ENCODE data around the gene PDGFA. TPM values are rescaled to one million over a fixed set of nuclear protein-coding genes. Genes with fewer than 3 reads are reported as not detected.

Gene PDGFA
- total RNA-seq, 1 experiment from 2014 or later: 23.6 TPM

DNA sequence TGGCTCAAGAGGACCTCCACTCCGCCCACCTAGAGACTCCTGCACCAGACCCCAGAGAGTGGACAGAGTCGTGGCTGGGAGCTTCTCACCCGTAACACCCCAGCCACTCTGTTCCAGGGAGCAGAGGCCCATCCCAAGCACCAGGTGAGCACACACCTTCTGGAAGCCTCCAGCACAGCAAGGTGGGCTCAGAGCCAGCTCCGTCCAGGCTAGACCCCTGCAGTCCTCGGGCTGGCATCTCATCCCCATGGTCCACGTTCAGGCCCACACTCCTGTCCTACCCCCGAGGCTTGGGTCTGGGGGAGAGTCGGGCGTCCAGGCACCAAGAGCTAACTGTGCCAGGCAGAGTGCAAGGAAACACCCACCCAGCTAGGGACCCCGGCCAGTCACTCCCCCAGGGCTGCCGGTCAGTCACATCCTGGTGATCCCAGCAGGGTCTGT is 13.2 kb downstream of the PDGFA start:
- Histone ChIP-seq H3K27ac (no peak overlapping the region), H3K36me3 (ENCODE audit: low read depth) (peaks cover 4% of the 10 kb centered on the region; the same call in 1 of the 2 replicates), H3K9me3 (ENCODE audit: insufficient read depth, low read depth) (no peaks in the 10 kb centered on the region), H3K4me2 (no peak overlapping the region), H3F3A (ENCODE audit: insufficient read depth, low read depth) (peaks cover 10% of the 10 kb centered on the region; the same call in 1 of the 2 replicates), H3K4me3 (no peak overlapping the region), H2AFZ (no peak overlapping the region), H3K79me2 (ENCODE audit: low read depth) (no peaks in the 10 kb centered on the region), H4K20me1 (ENCODE audit: insufficient read depth) (peaks cover 11% of the 10 kb centered on the region; the same call in 1 of the 2 replicates), H3K9me2 (ENCODE audit: insufficient read depth) (no peaks in the 10 kb centered on the region), H3K27me3 (ENCODE audit: insufficient read depth, low read depth) (no peaks in the 10 kb centered on the region), H3K4me1 (replicated peaks; ENCODE audit: insufficient read depth) (no peaks in the 10 kb centered on the region)
- ChIA-PET CTCF (no interaction called here), POLR2A (ENCODE audit: unreplicated experiment) (no interaction called here)
- DNase-seq: no peak
- intact Hi-C loops (cut with micrococcal nuclease; ENCODE audit: unreplicated experiment): no loop called here
- BruUV-seq (replicated peaks): no TSS peak
- TF ChIP-seq EZH2 (IDR thresholded peaks at IDR 0.05; ENCODE audit: low read depth): no peak
- TF ChIP-seq, protein P1, sequence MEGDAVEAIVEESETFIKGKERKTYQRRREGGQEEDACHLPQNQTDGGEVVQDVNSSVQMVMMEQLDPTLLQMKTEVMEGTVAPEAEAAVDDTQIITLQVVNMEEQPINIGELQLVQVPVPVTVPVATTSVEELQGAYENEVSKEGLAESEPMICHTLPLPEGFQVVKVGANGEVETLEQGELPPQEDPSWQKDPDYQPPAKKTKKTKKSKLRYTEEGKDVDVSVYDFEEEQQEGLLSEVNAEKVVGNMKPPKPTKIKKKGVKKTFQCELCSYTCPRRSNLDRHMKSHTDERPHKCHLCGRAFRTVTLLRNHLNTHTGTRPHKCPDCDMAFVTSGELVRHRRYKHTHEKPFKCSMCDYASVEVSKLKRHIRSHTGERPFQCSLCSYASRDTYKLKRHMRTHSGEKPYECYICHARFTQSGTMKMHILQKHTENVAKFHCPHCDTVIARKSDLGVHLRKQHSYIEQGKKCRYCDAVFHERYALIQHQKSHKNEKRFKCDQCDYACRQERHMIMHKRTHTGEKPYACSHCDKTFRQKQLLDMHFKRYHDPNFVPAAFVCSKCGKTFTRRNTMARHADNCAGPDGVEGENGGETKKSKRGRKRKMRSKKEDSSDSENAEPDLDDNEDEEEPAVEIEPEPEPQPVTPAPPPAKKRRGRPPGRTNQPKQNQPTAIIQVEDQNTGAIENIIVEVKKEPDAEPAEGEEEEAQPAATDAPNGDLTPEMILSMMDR (conservative IDR thresholded peaks at IDR 0.05): no peak

- intact Hi-C loops (cut with micrococcal nuclease; ENCODE audit: unreplicated experiment): no loop called here
- peaks cover 10% of the 10 kb centered on the region; the same call in 1 of the 2 replicates for H4K20me1 ChIP-seq (ENCODE audit: insufficient read depth)
- no peaks in the 10 kb centered on the region for H3K79me2 ChIP-seq (ENCODE audit: low read depth)
- POLR2A ChIA-PET (ENCODE audit: unreplicated experiment): no interaction called here
- no TSS peak for BruUV-seq (replicated peaks)
- H3K9me3 ChIP-seq (ENCODE audit: insufficient read depth, low read depth): no peaks in the 10 kb centered on the region
- CTCF ChIA-PET: no interaction called here
- no peaks in the 10 kb centered on the region for H3K9me2 ChIP-seq (ENCODE audit: insufficient read depth)
- no peak overlapping the region for H3K4me2 ChIP-seq
- no peak overlapping the region for H3K27ac ChIP-seq
- no peaks in the 10 kb centered on the region for H3K27me3 ChIP-seq (ENCODE audit: insufficient read depth, low read depth)
- no peaks in the 10 kb centered on the region for H3K4me1 ChIP-seq (replicated peaks; ENCODE audit: insufficient read depth)
- H3F3A ChIP-seq (ENCODE audit: insufficient read depth, low read depth): peaks cover 10% of the 10 kb centered on the region; the same call in 1 of the 2 replicates
- no peak overlapping the region for H2AFZ ChIP-seq
- H3K36me3 ChIP-seq (ENCODE audit: low read depth): peaks cover 11% of the 10 kb centered on the region; the same call in 1 of the 2 replicates
- TF ChIP-seq EZH2 (IDR thresholded peaks at IDR 0.05; ENCODE audit: low read depth): no peak
- TF ChIP-seq, protein P1 (conservative IDR thresholded peaks at IDR 0.05): no peak
- DNase-seq: no peak
- no peak overlapping the region for H3K4me3 ChIP-seq
These were observed 14.5 kb downstream of the PDGFA start for GRCh38 chr7:505171-505570.

DNA sequence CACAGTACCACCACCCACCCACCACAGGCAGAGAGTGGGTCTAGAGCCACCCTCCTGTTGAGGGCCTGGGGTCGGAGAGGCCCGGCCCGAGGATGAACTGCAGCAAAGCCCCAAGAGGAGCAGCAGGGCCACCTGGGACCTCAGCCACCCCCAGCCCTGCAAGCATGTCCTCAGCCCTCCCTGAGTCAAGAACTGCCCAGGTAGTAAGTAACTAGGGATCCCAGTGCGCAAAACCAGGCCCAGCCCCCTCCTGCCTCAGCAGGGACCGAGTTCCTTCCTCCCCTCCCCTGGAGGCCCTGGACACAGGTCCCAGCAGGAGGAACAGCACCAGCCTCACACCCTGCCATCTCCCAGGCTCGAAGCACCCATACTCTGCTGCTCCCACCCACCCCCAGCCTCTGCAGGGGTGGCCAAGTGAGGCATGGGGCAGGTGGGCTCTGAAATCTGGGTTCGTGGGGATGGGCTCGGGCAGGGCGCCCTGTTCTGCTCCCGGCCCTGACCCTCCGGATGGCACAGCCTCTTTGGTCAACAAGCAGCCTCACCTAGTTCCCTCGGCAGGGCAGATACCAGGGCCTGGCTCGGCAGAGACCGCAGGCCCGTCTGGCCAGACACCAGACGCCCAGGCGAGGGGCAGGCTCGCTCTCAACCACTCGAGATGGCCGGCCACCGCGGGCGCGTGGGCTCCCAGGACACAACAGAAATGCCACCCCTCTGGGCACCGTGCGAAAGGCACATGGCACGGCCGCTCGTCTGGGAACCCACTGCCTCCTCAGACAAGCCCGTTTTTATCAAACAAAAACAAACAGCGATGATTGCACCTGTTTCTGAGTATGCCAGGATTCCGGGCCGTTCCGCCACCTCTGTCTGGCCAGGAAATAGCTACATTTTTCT is 15.2 kb downstream of the PDGFA start:
- intact Hi-C loops (cut with micrococcal nuclease; ENCODE audit: unreplicated experiment): no loop called here
- Histone ChIP-seq H3K4me3 (no peak overlapping the region), H3F3A (ENCODE audit: insufficient read depth, low read depth) (peaks cover 5% of the 10 kb centered on the region; the same call in 1 of the 2 replicates), H3K27me3 (ENCODE audit: insufficient read depth, low read depth) (no peaks in the 10 kb centered on the region), H3K9me2 (ENCODE audit: insufficient read depth) (no peaks in the 10 kb centered on the region), H2AFZ (no peak overlapping the region), H3K79me2 (ENCODE audit: low read depth) (no peaks in the 10 kb centered on the region), H4K20me1 (ENCODE audit: insufficient read depth) (peaks cover 10% of the 10 kb centered on the region; the same call in 1 of the 2 replicates), H3K9me3 (ENCODE audit: insufficient read depth, low read depth) (no peaks in the 10 kb centered on the region), H3K36me3 (ENCODE audit: low read depth) (peaks cover 11% of the 10 kb centered on the region; the same call in 1 of the 2 replicates), H3K4me1 (replicated peaks; ENCODE audit: insufficient read depth) (no peaks in the 10 kb centered on the region), H3K4me2 (no peak overlapping the region), H3K27ac (no peak overlapping the region)
- ChIA-PET POLR2A (ENCODE audit: unreplicated experiment) (no interaction called here), CTCF (no interaction called here)
- no peak for DNase-seq
- no TSS peak for BruUV-seq (replicated peaks)
- no peak for TF ChIP-seq EZH2 (IDR thresholded peaks at IDR 0.05; ENCODE audit: low read depth)
- TF ChIP-seq, protein P1 (conservative IDR thresholded peaks at IDR 0.05): no peak
